ENCODE results near the gene GPR157.

GPR157 gene

DNA sequence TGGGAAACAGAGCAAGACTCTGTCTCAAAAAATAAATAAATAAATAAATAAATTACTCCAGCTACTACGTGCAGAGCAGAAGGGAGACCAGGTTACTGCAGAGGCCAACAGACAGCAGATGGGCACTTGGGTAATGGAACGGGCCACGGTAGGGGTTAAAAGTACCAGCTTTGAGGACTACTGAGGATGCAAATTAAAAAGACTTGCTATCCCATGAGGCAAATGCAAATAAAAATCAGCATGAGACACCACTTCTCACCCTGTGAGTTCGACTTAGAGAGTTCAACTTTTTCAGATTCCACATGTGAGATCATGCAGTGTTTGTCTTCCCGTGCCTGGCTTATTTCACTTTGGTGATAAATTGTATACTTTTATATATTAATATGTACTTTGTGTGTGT, 66.1 kb downstream of the GPR157 start:
- H4K20me1 ChIP-seq (ENCODE audit: insufficient read depth, low read length): no peaks in the 10 kb centered on the region
- peak overlapping the region; percentile 66 for H3K4me2 ChIP-seq (ENCODE audit: low read length)
- peak overlapping the region; percentile 63; the same call in 1 of the 2 replicates for H3K9ac ChIP-seq (ENCODE audit: low read length)
- peak overlapping the region; percentile 44 for H3K4me3 ChIP-seq (ENCODE audit: low read depth, low read length, poor library complexity, severe bottlenecking)
- no peak overlapping the region for H2AFZ ChIP-seq (ENCODE audit: low read length)
- H3K79me2 ChIP-seq (ENCODE audit: insufficient read depth, low read length): peaks cover 87% of the 10 kb centered on the region
- peaks cover 80% of the 10 kb centered on the region for H3K4me1 ChIP-seq (ENCODE audit: insufficient read depth, low read length, severe bottlenecking)
- 0 out of 2 replicates have a peak, but pooled peaks cover 3% of the 10 kb centered on the region for H3F3A ChIP-seq (ENCODE audit: insufficient read depth, low read length)
- no peaks in the 10 kb centered on the region for H3K9me3 ChIP-seq (ENCODE audit: low read length)
- peak overlapping the region; percentile 98 for H3K27ac ChIP-seq (ENCODE audit: low read depth, low read length, poor library complexity, severe bottlenecking)
- H3K27me3 ChIP-seq (ENCODE audit: insufficient read depth, low read length): no peaks in the 10 kb centered on the region
- TF ChIP-seq, protein P1, sequence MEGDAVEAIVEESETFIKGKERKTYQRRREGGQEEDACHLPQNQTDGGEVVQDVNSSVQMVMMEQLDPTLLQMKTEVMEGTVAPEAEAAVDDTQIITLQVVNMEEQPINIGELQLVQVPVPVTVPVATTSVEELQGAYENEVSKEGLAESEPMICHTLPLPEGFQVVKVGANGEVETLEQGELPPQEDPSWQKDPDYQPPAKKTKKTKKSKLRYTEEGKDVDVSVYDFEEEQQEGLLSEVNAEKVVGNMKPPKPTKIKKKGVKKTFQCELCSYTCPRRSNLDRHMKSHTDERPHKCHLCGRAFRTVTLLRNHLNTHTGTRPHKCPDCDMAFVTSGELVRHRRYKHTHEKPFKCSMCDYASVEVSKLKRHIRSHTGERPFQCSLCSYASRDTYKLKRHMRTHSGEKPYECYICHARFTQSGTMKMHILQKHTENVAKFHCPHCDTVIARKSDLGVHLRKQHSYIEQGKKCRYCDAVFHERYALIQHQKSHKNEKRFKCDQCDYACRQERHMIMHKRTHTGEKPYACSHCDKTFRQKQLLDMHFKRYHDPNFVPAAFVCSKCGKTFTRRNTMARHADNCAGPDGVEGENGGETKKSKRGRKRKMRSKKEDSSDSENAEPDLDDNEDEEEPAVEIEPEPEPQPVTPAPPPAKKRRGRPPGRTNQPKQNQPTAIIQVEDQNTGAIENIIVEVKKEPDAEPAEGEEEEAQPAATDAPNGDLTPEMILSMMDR (IDR thresholded peaks at IDR 0.05; ENCODE audit: low read length): no peak
- no peak for TF ChIP-seq EZH2 (IDR thresholded peaks at IDR 0.05; ENCODE audit: borderline replicate concordance, low read length)
- H3K9me2 ChIP-seq (ENCODE audit: low read depth, low read length): no peaks in the 10 kb centered on the region
- H3K36me3 ChIP-seq (ENCODE audit: insufficient read depth, low read length): peaks cover 81% of the 10 kb centered on the region

DNA sequence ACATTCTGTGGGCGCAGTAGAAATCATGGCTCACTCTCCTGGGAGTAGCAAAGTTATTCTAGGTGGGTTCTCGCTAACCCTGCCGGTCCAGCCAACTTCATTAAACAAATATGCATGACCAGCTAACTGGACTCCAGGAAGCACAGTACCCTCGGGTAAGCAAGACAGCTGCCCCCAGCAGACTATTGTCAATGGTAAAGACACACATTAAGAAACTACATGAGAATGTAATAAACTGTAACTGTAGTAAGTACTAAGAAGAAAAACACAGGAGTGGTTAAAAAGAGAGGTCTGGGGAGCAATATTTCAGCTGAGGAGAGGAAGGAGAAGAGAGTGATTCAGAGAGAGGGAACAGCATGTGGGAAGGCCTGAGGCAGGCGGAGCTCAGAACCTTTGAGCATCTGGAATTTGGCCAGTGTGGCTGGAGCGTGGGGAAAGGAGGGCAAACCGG, 66.9 kb downstream of the GPR157 start:
- H3K9me2 ChIP-seq (ENCODE audit: low read depth, low read length): no peaks in the 10 kb centered on the region
- peak overlapping the region; percentile 66 for H3K4me2 ChIP-seq (ENCODE audit: low read length)
- no peak for TF ChIP-seq EZH2 (IDR thresholded peaks at IDR 0.05; ENCODE audit: borderline replicate concordance, low read length)
- TF ChIP-seq, protein P1 (IDR thresholded peaks at IDR 0.05; ENCODE audit: low read length): no peak
- H3F3A ChIP-seq (ENCODE audit: insufficient read depth, low read length): 0 out of 2 replicates have a peak, but pooled peaks cover 7% of the 10 kb centered on the region
- H3K27ac ChIP-seq (ENCODE audit: low read depth, low read length, poor library complexity, severe bottlenecking): peak overlapping the region; percentile 98
- peak overlapping the region; percentile 44 for H3K4me3 ChIP-seq (ENCODE audit: low read depth, low read length, poor library complexity, severe bottlenecking)
- H4K20me1 ChIP-seq (ENCODE audit: insufficient read depth, low read length): no peaks in the 10 kb centered on the region
- H3K9ac ChIP-seq (ENCODE audit: low read length): peak overlapping the region; percentile 63
- H3K36me3 ChIP-seq (ENCODE audit: insufficient read depth, low read length): peaks cover 80% of the 10 kb centered on the region
- peaks cover 79% of the 10 kb centered on the region for H3K79me2 ChIP-seq (ENCODE audit: insufficient read depth, low read length)
- no peak overlapping the region for H2AFZ ChIP-seq (ENCODE audit: low read length)
- H3K27me3 ChIP-seq (ENCODE audit: insufficient read depth, low read length): no peaks in the 10 kb centered on the region
- no peaks in the 10 kb centered on the region for H3K9me3 ChIP-seq (ENCODE audit: low read length)
- peaks cover 72% of the 10 kb centered on the region for H3K4me1 ChIP-seq (ENCODE audit: insufficient read depth, low read length, severe bottlenecking)

GRCh38 chr1:9061252-9061960, 67.5 kb downstream of the GPR157 start:
- Histone ChIP-seq H4K20me1 (ENCODE audit: insufficient read depth, low read length) (no peaks in the 10 kb centered on the region), H3K9me3 (ENCODE audit: low read length) (no peaks in the 10 kb centered on the region), H3K79me2 (ENCODE audit: insufficient read depth, low read length) (peaks cover 73% of the 10 kb centered on the region), H3K4me2 (ENCODE audit: low read length) (peak overlapping the region; percentile 66), H3K9me2 (ENCODE audit: low read depth, low read length) (no peaks in the 10 kb centered on the region), H2AFZ (ENCODE audit: low read length) (no peak overlapping the region), H3K4me1 (ENCODE audit: insufficient read depth, low read length, severe bottlenecking) (peaks cover 66% of the 10 kb centered on the region), H3F3A (ENCODE audit: insufficient read depth, low read length) (0 out of 2 replicates have a peak, but pooled peaks cover 7% of the 10 kb centered on the region), H3K4me3 (ENCODE audit: low read depth, low read length, poor library complexity, severe bottlenecking) (peak overlapping the region; percentile 44), H3K36me3 (ENCODE audit: insufficient read depth, low read length) (peaks cover 80% of the 10 kb centered on the region), H3K27me3 (ENCODE audit: insufficient read depth, low read length) (no peaks in the 10 kb centered on the region), H3K9ac (ENCODE audit: low read length) (peak overlapping the region; percentile 63; the same call in 1 of the 2 replicates), H3K27ac (ENCODE audit: low read depth, low read length, poor library complexity, severe bottlenecking) (peak overlapping the region; percentile 98)
- TF ChIP-seq, protein P1 (IDR thresholded peaks at IDR 0.05; ENCODE audit: low read length): no peak
- TF ChIP-seq EZH2 (IDR thresholded peaks at IDR 0.05; ENCODE audit: borderline replicate concordance, low read length): no peak
